GM23338 (cell line): ENCODE measurements around the gene MEOX1.

ENCODE experiments used
- CREB1 ChIP-seq: fragments of 250-450 bp; sonication (Bioruptor Pico); IDR thresholded peaks from 2 replicates; pipeline ENCODE4 v1.5.0; 2020; ENCODE audit warnings: low read depth, mild to moderate bottlenecking, moderate library complexity
- CTCF ChIP-seq, 2 experiments: fragments of 200-600 bp in 1 of 2; sonication (generic) in 1 of 2; conservative IDR thresholded peaks; 2 replicates each; pipeline versions ENCODE4 v1.5.1 to v1.6.1; 2016 to 2017; ENCODE audit warnings: antibody characterized with exemption in 2 of 2, low read depth in 2 of 2, mild to moderate bottlenecking in 2 of 2, moderate library complexity in 1 of 2
- ETS1 ChIP-seq: IDR thresholded peaks from 2 replicates; pipeline ENCODE4 v1.6.1; 2016; ENCODE audit warnings: antibody characterized with exemption
- EZH2 ChIP-seq: fragments of 200-600 bp; sonication (generic); IDR thresholded peaks from one replicate; pipeline ENCODE4 v1.8.0; 2017; ENCODE audit warnings: antibody characterized with exemption, mild to moderate bottlenecking, low read depth; ENCODE audit not compliant: unreplicated experiment
- EZH2phosphoT487 ChIP-seq: fragments of 200-600 bp; sonication (generic); IDR thresholded peaks from one replicate; pipeline ENCODE4 v1.8.1; 2018; ENCODE audit warnings: antibody characterized with exemption; ENCODE audit not compliant: unreplicated experiment
- POLR2AphosphoS5 ChIP-seq: IDR thresholded peaks from 2 replicates; pipeline ENCODE4 v1.6.1; 2016; ENCODE audit warnings: antibody characterized with exemption, low read depth
- REST ChIP-seq: IDR thresholded peaks from one replicate; pipeline ENCODE4 v1.6.1; 2018; ENCODE audit warnings: antibody characterized with exemption; ENCODE audit not compliant: unreplicated experiment
- ZNF331 ChIP-seq: fragments of 250-450 bp; sonication (Bioruptor Pico); IDR thresholded peaks from 2 replicates; pipeline ENCODE4 v1.5.0; 2020; ENCODE audit warnings: low read depth, mild to moderate bottlenecking, moderate library complexity

GRCh38 chr17:43669971-43670644 lies 8.4 kb upstream of the MEOX1 start:
- TF ChIP-seq CTCF (conservative IDR thresholded peaks at IDR 0.05; ENCODE audit: low read depth in 2 of 2) = no peak
- TF ChIP-seq EZH2 = no peak
- TF ChIP-seq REST = no peak
- no peak for TF ChIP-seq CREB1 (CRISPR knock-in tag)
- no peak for TF ChIP-seq EZH2phosphoT487
- no peak for TF ChIP-seq POLR2AphosphoS5
- TF ChIP-seq ETS1 = no peak
- TF ChIP-seq ZNF331 (CRISPR knock-in tag) = no peak
